ENCODE data around the gene KSR1. TPM values are rescaled to one million over a fixed set of nuclear protein-coding genes. Genes with fewer than 3 reads are reported as not detected.
A peak's percentile ranks its signal among the peaks of the same experiment; 100 is the strongest.
"Not testable (repeated sequence)": the region's sequence is repeated elsewhere in the genome, so short reads cannot be mapped to it uniquely, and the experiment has no call there.

Gene KSR1
- 9.5 TPM for total RNA-seq
- long read RNA-seq, partial matches to known transcripts: 0 of 1 reads
- long read RNA-seq, other reads (novel, unspliced or antisense): 1 of 1 reads

DNA sequence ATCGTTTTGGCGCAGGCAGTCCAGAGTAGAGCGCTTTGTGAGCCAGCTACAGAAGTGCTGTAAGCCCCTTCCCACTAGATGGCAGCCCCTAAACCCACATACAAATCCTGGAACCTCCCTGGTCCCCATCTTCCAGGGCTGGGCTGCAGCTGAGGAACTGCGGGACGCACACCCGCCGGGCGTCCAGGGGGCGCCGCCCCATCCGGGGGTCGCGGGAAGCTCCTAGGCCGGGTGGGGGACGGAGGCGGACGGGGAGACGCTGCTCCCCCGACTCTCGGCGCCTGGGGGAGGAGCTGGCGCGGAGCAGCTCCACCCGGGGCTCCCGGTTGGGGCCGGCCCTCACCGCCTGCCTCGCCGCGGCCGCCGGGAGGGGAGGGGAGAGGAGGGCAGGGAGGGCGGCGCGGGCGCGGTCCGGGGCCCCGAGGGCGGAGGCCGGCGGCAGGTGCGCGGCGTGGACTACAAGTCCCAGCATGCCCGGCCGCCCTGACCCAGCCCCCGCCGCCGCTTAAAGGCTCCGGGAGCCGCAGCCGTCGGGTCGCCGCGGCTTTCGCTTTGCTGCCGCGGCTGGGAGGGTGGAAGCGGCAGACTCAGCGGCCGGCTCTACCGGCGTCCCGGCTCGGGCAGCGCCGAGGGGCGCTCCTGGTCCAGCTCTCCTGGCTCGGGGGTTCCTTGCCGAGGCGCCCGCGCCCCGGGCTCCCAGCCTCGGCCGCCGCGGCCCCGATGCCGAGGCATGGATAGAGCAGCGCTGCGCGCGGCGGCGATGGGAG lies at the start of gene KSR1:
Gene KSR1, plus strand, starts transcription at position 535 of the 767 bp plus-strand sequence. Its CDS starts 196 bp downstream, at position 731.
- DNase-seq (ENCODE audit: missing footprints) (peak; percentile 95), ATAC-seq (peak; percentile 92)
- intact Hi-C loops (cut with DNase I): loop anchor here (2.0 kb wide), 1 partner anchor 145 kb away; no protein-coding TSS in a partner anchor

DNA sequence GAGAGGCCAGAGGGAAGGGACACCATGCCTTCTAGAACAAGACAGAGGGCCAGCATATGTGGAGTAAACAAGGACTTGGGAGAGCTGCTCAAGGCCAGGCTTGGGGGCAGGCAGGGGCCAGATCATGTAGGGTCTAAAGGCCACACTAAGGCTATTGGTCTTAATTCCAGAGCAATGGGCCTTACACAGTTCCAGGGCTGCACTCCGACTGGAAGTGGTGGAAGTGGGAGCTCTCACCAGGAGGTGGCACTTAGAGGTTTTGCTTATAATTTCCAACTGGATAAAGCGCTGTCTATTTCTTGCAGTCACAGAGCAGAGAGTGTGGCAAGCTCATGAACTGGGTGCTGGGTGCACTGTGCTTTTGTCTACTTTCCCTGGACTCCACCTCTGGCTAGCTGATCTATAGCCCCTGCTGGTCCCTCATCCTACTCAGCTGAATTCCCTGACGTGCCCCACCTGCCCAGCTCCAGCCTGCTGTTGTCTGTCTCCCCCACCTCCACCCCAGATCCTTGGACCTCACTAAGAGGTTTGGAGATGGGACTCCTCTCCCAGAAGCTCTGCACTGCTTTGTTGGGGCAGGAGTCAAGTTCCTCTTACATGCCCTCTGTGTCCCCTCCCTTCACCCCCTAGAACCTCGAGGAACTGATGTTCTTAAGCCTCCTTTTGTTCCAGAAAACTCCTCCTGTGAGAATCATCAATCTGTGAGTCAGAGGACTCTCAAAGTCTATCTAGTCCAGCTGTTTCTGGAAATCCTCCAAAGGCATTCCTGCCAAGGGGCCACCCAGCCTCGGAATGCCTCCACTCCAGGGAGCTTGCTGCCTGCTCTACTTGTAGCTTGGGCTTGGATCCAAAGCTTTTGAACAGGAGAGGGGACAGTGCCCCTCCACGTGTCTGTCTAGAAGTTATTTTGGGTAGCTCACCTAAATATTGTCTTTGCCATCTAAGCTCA lies 48.1 kb upstream of the KSR1 start:
- intact Hi-C loops (cut with DNase I): no loop called here
- DNase-seq (ENCODE audit: missing footprints) (no peak), ATAC-seq (no peak)

DNA sequence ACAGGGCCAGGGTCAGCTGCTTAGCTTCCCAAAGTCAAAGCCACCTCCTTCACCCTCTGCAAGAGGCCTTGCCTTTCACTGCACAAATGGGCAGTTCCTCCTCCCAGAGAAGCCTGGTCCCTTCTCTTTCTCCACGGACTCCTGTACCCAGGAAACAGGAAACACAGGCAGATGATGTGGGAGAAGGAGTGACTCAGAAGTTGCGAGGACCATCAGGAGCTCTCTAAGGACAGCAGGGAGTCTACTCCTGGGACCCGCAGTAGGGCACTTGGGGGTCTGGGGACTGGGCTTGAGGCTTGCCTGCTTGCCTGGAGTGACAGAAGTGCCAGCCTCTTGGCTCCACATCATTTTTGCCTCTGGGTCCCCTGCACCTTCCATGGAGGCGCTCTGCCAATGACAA lies 47.4 kb upstream of the KSR1 start:
- no peak for DNase-seq (ENCODE audit: missing footprints)
- intact Hi-C loops (cut with DNase I): no loop called here
- no peak for ATAC-seq

DNA sequence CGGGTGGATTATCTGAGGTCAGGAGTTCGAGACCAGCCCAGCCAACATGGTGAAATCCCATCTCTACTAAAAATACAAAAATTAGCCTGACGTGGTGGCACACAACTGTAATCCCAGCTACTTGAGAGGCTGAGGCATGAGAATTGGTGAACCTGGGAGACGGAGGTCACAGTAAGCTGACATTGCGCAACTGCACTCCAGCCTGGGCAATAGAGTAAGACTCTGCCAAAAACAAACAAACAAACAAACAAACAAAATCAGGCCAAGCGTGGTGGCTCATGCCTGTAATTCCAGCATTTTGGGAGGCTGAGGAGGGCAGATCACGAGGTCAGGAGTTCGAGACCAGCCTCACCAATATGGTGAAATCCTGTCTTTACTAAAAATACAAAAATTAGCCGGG lies 44.1 kb upstream of the KSR1 start:
- ATAC-seq; intact Hi-C loops (cut with DNase I); DNase-seq (ENCODE audit: missing footprints): not testable (repeated sequence)

- ATAC-seq (no peak), DNase-seq (ENCODE audit: missing footprints) (no peak)
- intact Hi-C loops (cut with DNase I): no loop called here
Observed at GRCh38 chr17:27413315-27413714, 42.9 kb upstream of the KSR1 start.

GRCh38 chr17:27413792-27414191 lies 42.5 kb upstream of the KSR1 start:
- intact Hi-C loops (cut with DNase I): no loop called here
- no peak for DNase-seq (ENCODE audit: missing footprints)
- ATAC-seq: no peak

DNA sequence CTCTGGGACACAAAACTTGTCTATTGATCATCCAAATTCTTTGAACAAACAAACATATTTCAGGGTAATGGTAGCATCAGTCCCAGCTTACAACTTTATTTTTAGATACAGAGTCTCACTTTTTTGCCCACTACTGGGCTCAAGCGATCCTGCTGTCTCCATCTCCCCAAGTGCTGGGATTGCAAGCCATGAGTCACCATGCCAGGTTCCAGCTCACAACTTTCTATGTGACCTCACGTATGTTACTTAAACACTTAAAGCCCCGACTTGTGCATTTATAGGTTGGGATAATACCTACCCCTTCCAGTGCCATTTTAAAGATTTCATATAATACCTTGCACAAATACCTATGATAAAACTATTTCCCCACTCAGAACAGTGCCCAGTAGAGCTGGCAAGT lies 42.0 kb upstream of the KSR1 start:
- ATAC-seq (no peak), DNase-seq (ENCODE audit: missing footprints) (no peak)
- intact Hi-C loops (cut with DNase I): no loop called here

GRCh38 chr17:27414694-27415093 lies 41.6 kb upstream of the KSR1 start:
- intact Hi-C loops (cut with DNase I): no loop called here
- DNase-seq (ENCODE audit: missing footprints): no peak
- no peak for ATAC-seq

DNA sequence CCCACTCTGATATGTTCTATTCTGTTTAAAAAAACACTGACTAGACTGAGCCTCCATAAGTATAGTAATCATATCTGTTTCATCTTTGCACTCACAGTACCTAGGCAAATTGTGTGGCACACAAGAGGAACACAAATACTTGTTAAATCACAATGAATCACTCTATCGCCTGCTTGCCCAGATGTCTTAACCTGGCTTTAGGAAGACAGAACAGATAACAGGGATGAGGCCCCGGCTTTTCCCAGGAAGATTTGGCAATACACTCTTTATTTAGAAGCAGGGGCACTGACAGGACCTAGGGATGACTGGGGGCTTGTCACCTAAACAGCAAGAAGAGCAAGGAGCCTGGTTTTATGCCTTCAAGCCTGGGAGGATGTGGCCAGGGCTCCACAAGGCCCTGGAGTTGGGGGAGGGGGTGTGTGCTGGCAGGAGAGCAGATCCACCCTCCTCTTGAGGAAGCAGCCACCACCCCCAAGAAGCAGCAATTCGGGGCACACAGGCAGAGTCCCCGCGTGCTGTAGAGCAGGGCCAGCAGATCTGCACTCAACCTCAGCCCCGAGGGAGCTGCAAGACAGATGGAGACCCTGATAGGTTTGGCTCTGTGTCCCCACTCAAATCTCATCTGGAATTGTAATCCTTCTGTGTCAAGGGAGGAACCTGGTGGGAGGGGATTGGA lies 41.0 kb upstream of the KSR1 start:
- ATAC-seq: no peak
- DNase-seq (ENCODE audit: missing footprints): no peak

GRCh38 chr17:27417596-27418365 lies 38.5 kb upstream of the KSR1 start:
- intact Hi-C loops (cut with DNase I): no loop called here
- DNase-seq (ENCODE audit: missing footprints): no peak
- ATAC-seq: no peak

More for the DNA sequence above, 41.0 kb upstream of the KSR1 start:
- intact Hi-C loops (cut with DNase I): no loop called here

GRCh38 chr17:27418366-27418615 lies 38.0 kb upstream of the KSR1 start:
- no peak for DNase-seq (ENCODE audit: missing footprints)
- ATAC-seq: no peak
- intact Hi-C loops (cut with DNase I): no loop called here

- DNase-seq (ENCODE audit: missing footprints): no peak
- intact Hi-C loops (cut with DNase I): no loop called here
- ATAC-seq: no peak
Observed at GRCh38 chr17:27419156-27419555, 37.1 kb upstream of the KSR1 start.

DNA sequence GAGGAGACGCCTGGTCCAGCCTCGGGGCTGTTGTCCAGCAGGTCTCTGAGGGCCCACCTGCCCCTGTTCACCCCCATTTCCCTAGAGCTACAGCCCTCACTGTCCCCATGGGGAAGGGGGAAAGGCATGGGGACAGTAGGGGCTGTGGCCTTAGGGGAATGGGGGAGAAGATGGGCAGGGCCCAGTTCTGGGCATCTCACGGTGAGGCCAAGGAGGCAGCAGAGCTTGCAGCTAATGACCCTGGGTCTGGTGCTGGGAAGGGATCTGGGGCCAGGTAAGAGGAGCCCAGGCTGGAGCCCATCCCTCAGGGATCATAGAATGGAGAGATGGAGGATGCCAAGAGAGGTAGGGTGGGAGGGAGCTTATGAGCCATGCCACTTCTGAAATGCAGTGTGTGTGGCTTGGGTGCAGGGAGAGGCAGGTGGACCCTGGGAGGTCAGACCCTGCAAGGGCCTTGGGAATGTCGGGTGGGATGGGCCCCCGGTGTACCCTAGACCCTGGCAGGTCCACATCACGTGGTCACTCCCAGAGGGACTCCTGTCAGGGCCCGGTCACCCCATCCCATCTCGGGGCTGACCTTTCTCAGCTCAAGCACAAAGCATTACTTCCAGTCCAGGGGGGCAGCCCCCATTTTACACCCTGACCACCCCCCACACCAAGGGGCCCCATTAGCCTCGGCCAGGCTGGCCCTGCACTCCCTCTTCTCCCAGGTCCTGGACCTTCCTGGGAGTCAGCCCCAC lies 35.9 kb upstream of the KSR1 start:
- DNase-seq (ENCODE audit: missing footprints) (no peak), ATAC-seq (no peak)
- intact Hi-C loops (cut with DNase I): no loop called here

GRCh38 chr17:27421111-27421510 lies 35.1 kb upstream of the KSR1 start:
- intact Hi-C loops (cut with DNase I): no loop called here
- DNase-seq (ENCODE audit: missing footprints) (no peak), ATAC-seq (no peak)

GRCh38 chr17:27421626-27422025 lies 34.6 kb upstream of the KSR1 start:
- intact Hi-C loops (cut with DNase I); ATAC-seq; DNase-seq (ENCODE audit: missing footprints): not testable (repeated sequence)

- intact Hi-C loops (cut with DNase I): no loop called here
- DNase-seq (ENCODE audit: missing footprints): no peak
- ATAC-seq: no peak
Observed at GRCh38 chr17:27422601-27423000, 33.6 kb upstream of the KSR1 start.

- intact Hi-C loops (cut with DNase I): no loop called here
- no peak for DNase-seq (ENCODE audit: missing footprints)
Observed at GRCh38 chr17:27423651-27424050, 32.6 kb upstream of the KSR1 start.

GRCh38 chr17:27424516-27424915 lies 31.7 kb upstream of the KSR1 start:
- no peak for ATAC-seq
- intact Hi-C loops (cut with DNase I): no loop called here
- no peak for DNase-seq (ENCODE audit: missing footprints)

More at GRCh38 chr17:27423651-27424050, 32.6 kb upstream of the KSR1 start:
- ATAC-seq: no peak
